Measurements from ENCODE around the gene GPR6. TPM values are rescaled to one million over a fixed set of nuclear protein-coding genes. Genes with fewer than 3 reads are reported as not detected.

The GPR6 gene
- total RNA-seq, 1 donor from 2014 or later: not detected

GRCh38 chr6:109999740-110000139 lies 21.6 kb downstream of the GPR6 start:
- H3K9me3 Mint-ChIP-seq: no peaks in the 10 kb centered on the region
- no peaks in the 10 kb centered on the region for H3K4me1 Mint-ChIP-seq (ENCODE audit: unreplicated experiment)
- H3K36me3 Mint-ChIP-seq: no peaks in the 10 kb centered on the region
- DNase-seq (ENCODE audit: extremely low spot score, unreplicated experiment): no peak
- H3K27me3 Mint-ChIP-seq: peaks cover 34% of the 10 kb centered on the region
- no peak overlapping the region for H3K27ac Mint-ChIP-seq
- no peak for TF ChIP-seq CTCF (conservative IDR thresholded peaks at IDR 0.05)
- no peak overlapping the region for H3K4me3 Mint-ChIP-seq

DNA sequence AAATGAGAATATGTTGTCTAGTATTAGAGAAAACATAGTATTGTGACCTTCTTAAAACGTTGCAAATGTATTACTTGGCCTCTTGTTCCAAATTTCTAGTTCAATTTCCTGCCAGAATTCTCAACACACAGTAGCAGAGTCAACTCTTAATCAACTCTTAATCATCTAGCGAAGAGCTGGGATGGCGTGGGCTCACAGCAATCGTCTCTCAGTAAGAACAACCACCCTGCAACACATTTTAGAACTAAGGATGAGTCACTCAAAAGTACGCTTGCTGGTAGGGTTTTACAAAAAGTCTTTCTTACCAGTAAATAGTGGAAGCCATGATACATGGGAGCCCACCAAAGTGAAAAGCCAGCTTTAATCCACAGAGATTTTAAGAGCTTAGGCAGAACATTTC lies 24.6 kb downstream of the GPR6 start:
- Mint-ChIP-seq H3K4me3 (no peak overlapping the region), H3K36me3 (no peaks in the 10 kb centered on the region), H3K27ac (no peak overlapping the region), H3K27me3 (peaks cover 29% of the 10 kb centered on the region), H3K4me1 (ENCODE audit: unreplicated experiment) (no peaks in the 10 kb centered on the region), H3K9me3 (no peaks in the 10 kb centered on the region)
- TF ChIP-seq CTCF (conservative IDR thresholded peaks at IDR 0.05): no peak
- no peak for DNase-seq (ENCODE audit: extremely low spot score, unreplicated experiment)

DNA sequence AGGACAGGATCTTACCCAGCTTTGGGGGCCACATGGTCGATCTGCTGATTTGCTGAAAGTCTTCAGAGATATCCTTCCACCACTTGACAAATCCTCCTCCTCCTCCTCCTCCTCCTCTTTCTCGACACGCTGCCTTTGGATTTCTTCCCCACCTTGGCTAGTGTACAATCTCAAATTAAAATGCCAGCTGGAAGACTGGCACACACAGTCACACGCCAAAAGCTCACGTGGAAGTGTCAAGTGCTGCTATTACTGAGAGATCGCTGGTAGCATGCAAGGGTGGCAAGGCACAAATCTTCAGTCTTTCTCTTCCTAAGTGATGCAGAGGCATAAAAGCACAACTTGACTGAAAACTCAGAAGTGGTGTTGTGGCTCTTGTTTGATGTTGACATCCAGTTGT lies 35.3 kb downstream of the GPR6 start:
- H3K4me3 Mint-ChIP-seq: no peak overlapping the region
- no peak for TF ChIP-seq CTCF (conservative IDR thresholded peaks at IDR 0.05)
- no peaks in the 10 kb centered on the region for H3K36me3 Mint-ChIP-seq
- no peaks in the 10 kb centered on the region for H3K4me1 Mint-ChIP-seq (ENCODE audit: unreplicated experiment)
- no peaks in the 10 kb centered on the region for H3K9me3 Mint-ChIP-seq
- no peak for DNase-seq (ENCODE audit: extremely low spot score, unreplicated experiment)
- H3K27me3 Mint-ChIP-seq: peaks cover 4% of the 10 kb centered on the region
- no peak overlapping the region for H3K27ac Mint-ChIP-seq

DNA sequence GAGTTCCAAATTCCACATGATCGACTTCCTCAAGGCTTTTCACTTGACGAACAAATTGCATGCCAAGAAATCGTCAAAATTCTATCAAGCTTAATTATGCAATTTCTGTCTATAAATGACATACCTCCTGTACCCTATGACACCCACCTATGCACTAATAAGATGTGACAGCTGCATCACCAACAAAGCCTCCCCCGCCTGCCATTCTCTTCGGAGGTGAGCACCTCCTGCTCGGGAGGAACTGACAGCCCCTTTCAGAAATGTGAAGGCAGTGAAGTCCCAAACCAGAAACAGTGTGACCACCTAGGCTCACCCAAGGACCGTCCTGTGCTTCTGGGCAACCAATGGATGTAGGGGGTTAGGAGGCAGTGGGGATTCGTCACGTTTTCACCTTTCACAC lies 37.1 kb downstream of the GPR6 start:
- Mint-ChIP-seq H3K4me3 (no peak overlapping the region), H3K9me3 (no peaks in the 10 kb centered on the region), H3K27me3 (peaks cover 7% of the 10 kb centered on the region), H3K4me1 (ENCODE audit: unreplicated experiment) (no peaks in the 10 kb centered on the region), H3K36me3 (no peaks in the 10 kb centered on the region), H3K27ac (no peak overlapping the region)
- DNase-seq (ENCODE audit: extremely low spot score, unreplicated experiment): no peak
- no peak for TF ChIP-seq CTCF (conservative IDR thresholded peaks at IDR 0.05)

DNA sequence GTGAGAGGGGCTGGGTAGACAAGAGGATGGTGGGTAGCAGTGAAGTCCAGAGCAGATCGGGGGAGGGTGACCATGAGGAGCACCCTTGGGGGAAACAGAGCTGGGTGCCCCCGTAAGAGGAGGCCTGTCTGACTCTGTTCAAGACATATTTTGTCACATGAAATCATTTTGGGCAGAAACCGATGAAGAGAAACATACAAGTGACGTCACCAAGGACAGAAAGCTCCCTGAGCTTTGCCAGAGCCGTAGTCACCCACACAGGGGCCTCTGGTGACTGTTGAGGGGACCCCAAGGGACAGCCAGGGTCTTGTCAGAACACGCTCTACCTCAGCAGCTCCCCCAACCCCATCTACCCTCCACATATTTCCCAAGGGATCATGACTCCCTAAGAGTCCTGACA lies 39.2 kb downstream of the GPR6 start:
- H3K36me3 Mint-ChIP-seq: no peaks in the 10 kb centered on the region
- no peak for DNase-seq (ENCODE audit: extremely low spot score, unreplicated experiment)
- no peak for TF ChIP-seq CTCF (conservative IDR thresholded peaks at IDR 0.05)
- no peak overlapping the region for H3K4me3 Mint-ChIP-seq
- H3K9me3 Mint-ChIP-seq: no peaks in the 10 kb centered on the region
- no peak overlapping the region for H3K27ac Mint-ChIP-seq
- no peaks in the 10 kb centered on the region for H3K4me1 Mint-ChIP-seq (ENCODE audit: unreplicated experiment)
- H3K27me3 Mint-ChIP-seq: peaks cover 7% of the 10 kb centered on the region

DNA sequence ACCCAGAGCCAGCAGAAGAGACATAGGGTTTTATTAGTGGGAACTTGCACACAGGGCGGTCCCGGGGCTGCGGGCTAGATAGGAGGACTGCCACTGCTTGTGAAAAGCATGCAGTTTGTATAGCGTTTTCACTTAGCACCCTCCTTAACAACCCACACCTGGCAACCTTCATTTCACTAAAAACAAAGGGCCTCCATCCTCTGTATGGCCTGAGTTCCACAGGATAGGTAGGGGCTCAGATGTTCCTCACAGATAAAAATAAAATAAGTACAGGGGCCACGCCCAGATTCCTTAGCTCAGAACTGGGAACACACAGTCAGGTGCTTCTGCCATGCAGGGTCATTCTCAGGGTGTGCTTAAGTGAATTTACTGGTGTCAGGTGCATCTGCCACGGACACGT lies 39.8 kb downstream of the GPR6 start:
- Mint-ChIP-seq H3K9me3 (no peaks in the 10 kb centered on the region), H3K4me1 (ENCODE audit: unreplicated experiment) (no peaks in the 10 kb centered on the region), H3K36me3 (no peaks in the 10 kb centered on the region), H3K4me3 (no peak overlapping the region), H3K27me3 (peaks cover 7% of the 10 kb centered on the region), H3K27ac (no peak overlapping the region)
- DNase-seq (ENCODE audit: extremely low spot score, unreplicated experiment): no peak
- no peak for TF ChIP-seq CTCF (conservative IDR thresholded peaks at IDR 0.05)
